Stimulated activated CD8-positive, alpha-beta memory T cell treated with anti-CD3 and anti-CD28 coated beads, Interleukin-2, amount 100 ng/mL, for 1 hour (primary cell): ENCODE results near the gene RANBP9.

Source experiments
- DNase-seq, 2 donors: peaks; one replicate each; pipeline ENCODE4 v3.0.0-alpha.2; 2020; ENCODE audit warnings: low read depth in 2 of 2

Gene RANBP9

DNA sequence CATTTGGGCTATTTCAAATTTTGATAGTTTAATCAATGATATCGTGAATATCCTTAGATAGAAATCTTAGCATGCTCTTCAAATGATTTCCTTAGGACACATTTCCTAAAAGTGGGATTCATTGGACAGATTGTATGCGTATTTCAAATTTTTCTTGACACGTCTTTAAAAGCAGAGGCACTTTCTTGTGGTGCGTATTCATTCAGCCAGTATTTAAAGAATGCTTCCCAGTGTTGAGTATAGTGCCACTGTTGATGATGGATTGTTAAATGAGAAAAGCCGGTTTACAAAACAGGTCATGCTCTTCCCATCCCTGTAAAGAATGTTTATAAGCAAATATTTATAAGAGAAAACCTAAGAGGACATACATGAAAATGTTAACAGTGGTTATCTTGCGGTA lies 111.6 kb downstream of the RANBP9 start:
- no peak for DNase-seq

- DNase-seq = no peak
Observed at GRCh38 chr6:13597073-13597472, 114.6 kb downstream of the RANBP9 start.

GRCh38 chr6:13593720-13594119 lies 117.9 kb downstream of the RANBP9 start:
- DNase-seq = no peak

GRCh38 chr6:13593103-13593502 lies 118.5 kb downstream of the RANBP9 start:
- no peak for DNase-seq

- DNase-seq = no peak
Observed at GRCh38 chr6:13591205-13591921, 120.3 kb downstream of the RANBP9 start.

- DNase-seq = no peak
Observed at GRCh38 chr6:13590574-13591153, 121.0 kb downstream of the RANBP9 start.

DNA sequence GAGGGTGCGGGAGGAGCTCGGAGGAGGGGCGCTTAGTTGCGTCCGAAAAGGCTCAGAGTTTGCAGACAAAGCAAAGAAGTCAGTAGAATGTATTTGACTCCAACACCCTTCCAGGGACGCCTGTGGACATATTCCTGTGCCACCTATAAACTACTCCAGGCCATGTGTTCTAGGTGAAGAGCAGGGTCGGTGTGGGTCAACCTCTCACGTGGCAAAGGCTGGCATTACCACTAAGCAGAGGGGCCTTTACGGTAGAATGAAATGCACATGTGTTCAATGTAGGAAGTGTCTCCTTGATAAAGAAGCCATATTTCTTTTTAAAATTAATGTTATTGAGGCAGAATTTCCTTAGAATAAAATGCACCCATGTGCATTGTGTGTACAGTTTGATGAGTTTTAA lies 121.8 kb downstream of the RANBP9 start:
- no peak for DNase-seq

GRCh38 chr6:13586603-13587542 lies 124.8 kb downstream of the RANBP9 start:
- DNase-seq = no peak

DNA sequence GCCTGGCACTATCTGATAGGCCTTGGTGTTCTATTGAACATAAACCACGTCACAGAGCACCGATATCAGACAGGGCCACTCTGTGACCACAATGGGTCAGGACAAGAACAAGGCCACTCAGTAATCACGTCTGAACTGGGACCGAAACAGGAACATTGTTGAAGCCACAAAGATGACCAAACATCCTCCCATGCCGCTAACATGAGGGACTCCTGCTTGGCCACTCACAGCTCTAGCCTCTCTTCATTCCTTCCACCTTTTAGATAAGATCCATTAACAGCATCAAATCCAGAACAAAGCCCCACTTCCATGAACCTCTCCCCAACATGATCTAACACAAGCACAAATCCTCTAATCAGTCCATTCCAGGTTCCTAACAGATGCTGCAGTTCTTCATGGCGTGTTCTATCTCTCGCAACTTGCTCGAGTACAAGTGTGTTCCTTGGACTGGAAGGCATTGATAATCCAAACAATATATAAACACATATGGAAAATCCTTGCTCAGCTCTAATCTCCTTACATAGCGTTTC lies 129.9 kb downstream of the RANBP9 start:
- no peak for DNase-seq

DNA sequence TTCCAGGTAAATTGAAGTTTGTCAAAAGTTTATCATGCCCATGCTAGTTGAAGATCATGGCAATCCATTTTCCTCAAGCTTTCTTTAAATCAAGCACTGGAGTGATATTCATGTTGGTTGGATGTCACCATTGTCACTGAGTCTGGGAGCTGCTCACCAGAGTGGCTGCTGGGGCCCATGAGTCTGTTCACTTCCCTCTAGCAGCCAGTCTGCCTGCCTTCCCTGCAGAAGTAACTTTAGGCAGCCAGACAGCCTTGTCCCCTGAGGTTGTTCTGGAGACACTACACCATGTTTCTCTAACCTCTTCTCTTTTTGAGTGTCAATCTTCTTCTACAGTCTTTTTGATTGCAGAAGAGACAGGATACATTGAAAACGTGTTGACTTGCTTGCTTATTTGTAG lies 131.7 kb downstream of the RANBP9 start:
- no peak for DNase-seq

DNA sequence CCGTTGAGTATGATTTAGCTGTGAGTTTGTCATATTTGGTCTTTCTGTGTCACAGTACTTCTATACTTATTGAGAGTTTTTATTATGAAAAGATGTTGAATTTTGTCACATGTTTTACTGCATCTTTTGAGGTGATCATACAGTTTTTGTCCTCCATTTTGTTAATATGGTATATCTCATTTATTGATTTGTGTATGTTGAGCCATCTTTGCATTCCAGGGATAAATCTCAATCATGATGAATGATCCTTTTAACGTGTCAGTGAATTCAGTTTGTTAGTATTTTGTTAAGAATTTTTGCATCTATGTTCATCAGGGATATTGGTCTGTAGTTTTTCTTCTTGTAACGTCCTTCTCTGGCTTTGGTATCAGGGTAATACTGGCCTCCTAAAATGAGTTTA lies 133.7 kb downstream of the RANBP9 start:
- DNase-seq = no peak

- DNase-seq = no peak
Observed at GRCh38 chr6:13576017-13576416, 135.6 kb downstream of the RANBP9 start.

- DNase-seq = peak; percentile 31 to 48
Observed at GRCh38 chr6:13575377-13575775, 136.3 kb downstream of the RANBP9 start.

GRCh38 chr6:13574571-13575376 lies 136.9 kb downstream of the RANBP9 start, which contains the start of gene SIRT5:
Gene SIRT5, plus strand, starts transcription at chr6:13574601. Its CDS starts 9,510 bp downstream, at chr6:13584111.
- peak; percentile 36 to 49 for DNase-seq

GRCh38 chr6:13574149-13574570 lies 137.5 kb downstream of the RANBP9 start:
- DNase-seq = peak; percentile 87 to 90

DNA sequence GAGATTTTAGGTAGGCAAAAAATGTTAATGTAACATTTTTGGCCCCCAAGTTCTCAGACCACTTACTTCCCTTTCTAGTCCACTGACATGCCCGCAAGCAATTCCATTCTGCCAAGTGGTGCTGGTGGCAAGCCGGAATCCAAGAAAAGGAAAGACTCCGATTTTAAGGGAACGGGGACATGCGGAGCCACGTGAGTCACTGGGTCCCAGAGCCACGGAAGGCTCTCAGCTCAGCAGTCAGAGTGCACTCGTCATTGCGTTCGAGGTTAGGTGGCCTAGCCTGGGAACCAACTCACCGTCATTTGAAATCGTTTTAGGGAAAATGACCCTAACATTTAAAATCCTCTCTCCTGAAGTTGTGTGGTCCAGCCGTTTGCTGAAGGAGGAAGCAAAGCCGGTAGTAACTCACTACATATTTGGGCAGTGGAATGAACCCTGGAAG lies 137.9 kb downstream of the RANBP9 start:
- DNase-seq = no peak

- DNase-seq = no peak
Observed at GRCh38 chr6:13572951-13573654, 138.5 kb downstream of the RANBP9 start.

- no peak for DNase-seq
Observed at GRCh38 chr6:13572240-13572639, 139.4 kb downstream of the RANBP9 start.
